K562 (cell line): ENCODE measurements around the gene ASMTL. TPM values are rescaled to one million over a fixed set of nuclear protein-coding genes. Genes with fewer than 3 reads are reported as not detected.

Experiments used
- ARID4B ChIP-seq: sonication (generic); formaldehyde crosslinking; IDR thresholded peaks from 2 replicates; pipeline ENCODE4 v1.8.0; 2022; ENCODE audit warnings: mild to moderate bottlenecking, missing genetic modification reagents
- CCAR2 ChIP-seq: fragments of 200-400 bp; formaldehyde crosslinking; IDR thresholded peaks from 2 replicates; pipeline ENCODE4 v1.6.1; 2017; ENCODE audit warnings: mild to moderate bottlenecking, low read depth, low read length
- GABPB1 ChIP-seq: sonication (generic); formaldehyde crosslinking; IDR thresholded peaks from 2 replicates; pipeline ENCODE4 v1.8.0; 2022; ENCODE audit warnings: mild to moderate bottlenecking, missing genetic modification reagents
- JUND ChIP-seq, 2 experiments: IDR thresholded peaks; 2 replicates in 1 of 2; 3 replicates in 1 of 2; pipeline ENCODE4 v1.6.1; 2011; ENCODE audit warnings: borderline replicate concordance in 2 of 2, low read depth in 2 of 2, low read length in 2 of 2, improper control_type of control experiment in 1 of 2, missing biosample characterization in 1 of 2, missing genetic modification characterization in 1 of 2, missing genetic modification reagents in 1 of 2
- PRDM10 ChIP-seq: fragments of 450-650 bp; IDR thresholded peaks from 2 replicates; pipeline ENCODE4 v1.6.1; 2018; ENCODE audit not compliant: partially characterized antibody
- TCF7 ChIP-seq: sonication (generic); IDR thresholded peaks from 2 replicates; pipeline ENCODE4 v1.6.1; 2016; ENCODE audit warnings: antibody characterized with exemption, borderline replicate concordance
- TCFL5 ChIP-seq: fragments of 250-450 bp; sonication (Bioruptor Pico); conservative IDR thresholded peaks from 2 replicates; pipeline ENCODE4 v1.6.1; 2021; ENCODE audit warnings: mild to moderate bottlenecking, moderate library complexity, matching md5 sums
- ZNF212 ChIP-seq: fragments of 450-650 bp; formaldehyde crosslinking; IDR thresholded peaks from 2 replicates; pipeline ENCODE4 v1.4.0; 2020; ENCODE audit warnings: mild to moderate bottlenecking
- ZSCAN32 ChIP-seq: fragments of 450-650 bp; formaldehyde crosslinking; IDR thresholded peaks from 2 replicates; pipeline ENCODE4 v1.4.0; 2020; ENCODE audit warnings: mild to moderate bottlenecking, moderate library complexity
- polyA plus RNA-seq, 8 experiments: library from polyadenylated mRNA; depleted of rRNA in 4 of 8; stranded (reverse) in 5 of 8; unstranded in 3 of 8; fragments of >200 nt; fragmentation: Nextera tagmentation in 2 of 8; fragmentation: Illumina TruSeq in 1 of 8; extraction: Ambion mirVana in 2 of 8; extraction: Trizol in 1 of 8; gene quantifications; 2 replicates each; pipeline versions ENCODE4 v1.2.1 to v1.2.3, GENCODE V29; 2011 to 2014; ENCODE audit warnings: inconsistent platforms in 1 of 8, missing spikeins in 1 of 8
- total RNA-seq, 7 experiments: library from RNA; depleted of rRNA in 6 of 7; stranded (reverse); fragments of >200 nt in 6 of 7; fragmentation: Illumina TruSeq in 2 of 7; extraction: Trizol in 2 of 7; gene quantifications; 2 replicates each; pipeline versions ENCODE4 v1.2.1 to v1.2.3, GENCODE V29; 2011 to 2021; ENCODE audit warnings: low replicate concordance in 1 of 7
- TF ChIP-seq, protein P1 (sequence below): sonication (generic); formaldehyde crosslinking; IDR thresholded peaks from 2 replicates; pipeline ENCODE4 v1.8.1; 2023; ENCODE audit warnings: mild to moderate bottlenecking, missing genetic modification reagents, moderate library complexity

The ASMTL gene
- total and polyA plus RNA-seq, 9 of the 15 experiments (the other 6 are each of a cell fraction or from before 2014, with no cell fraction given), result 0.56 to 20.6 (median 7.6) TPM

- TF ChIP-seq ARID4B (CRISPR knock-in tag), result no peak
- TF ChIP-seq PRDM10, result no peak
- TF ChIP-seq GABPB1 (CRISPR knock-in tag), result no peak
- no peak for TF ChIP-seq CCAR2
- TF ChIP-seq ZNF212 (CRISPR knock-in tag), result no peak
- TF ChIP-seq JUND (IDR thresholded peaks at IDR 0.05; ENCODE audit: borderline replicate concordance, low read depth, low read length), result no peak
- no peak for TF ChIP-seq JUND (tag; IDR thresholded peaks at IDR 0.05; ENCODE audit: borderline replicate concordance, low read depth, low read length)
- TF ChIP-seq TCFL5 (CRISPR knock-in tag), result no peak
- TF ChIP-seq, protein P1, sequence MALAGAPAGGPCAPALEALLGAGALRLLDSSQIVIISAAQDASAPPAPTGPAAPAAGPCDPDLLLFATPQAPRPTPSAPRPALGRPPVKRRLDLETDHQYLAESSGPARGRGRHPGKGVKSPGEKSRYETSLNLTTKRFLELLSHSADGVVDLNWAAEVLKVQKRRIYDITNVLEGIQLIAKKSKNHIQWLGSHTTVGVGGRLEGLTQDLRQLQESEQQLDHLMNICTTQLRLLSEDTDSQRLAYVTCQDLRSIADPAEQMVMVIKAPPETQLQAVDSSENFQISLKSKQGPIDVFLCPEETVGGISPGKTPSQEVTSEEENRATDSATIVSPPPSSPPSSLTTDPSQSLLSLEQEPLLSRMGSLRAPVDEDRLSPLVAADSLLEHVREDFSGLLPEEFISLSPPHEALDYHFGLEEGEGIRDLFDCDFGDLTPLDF (CRISPR knock-in tag), result no peak
- no peak for TF ChIP-seq ZSCAN32
- TF ChIP-seq TCF7, result no peak
These were observed 17.3 kb downstream of the ASMTL start (continued) for GRCh38 chrX:1435241-1435895.
